ENCODE data around the gene MYORG. TPM values are rescaled to one million over a fixed set of nuclear protein-coding genes. Genes with fewer than 3 reads are reported as not detected.

The MYORG gene
- total RNA-seq, 2 donors from 2014 or later: 7.4 to 12.1 TPM

- H3K9me3 ChIP-seq: no peaks in the 10 kb centered on the region
- ATAC-seq (ENCODE audit: insufficient number of reproducible peaks, low FRiP score, low read depth): no peak
- H3K36me3 ChIP-seq: no peaks in the 10 kb centered on the region
- TF ChIP-seq CTCF (IDR thresholded peaks at IDR 0.05): no peak
- no peaks in the 10 kb centered on the region for H3K27me3 ChIP-seq (replicated peaks; ENCODE audit: insufficient read depth)
- no peak for DNase-seq (ENCODE audit: low spot score)
- H3K27ac ChIP-seq: no peak overlapping the region
- peaks cover 14 to 33% of the 10 kb centered on the region in 2 donors for H3K4me1 ChIP-seq (ENCODE audit: control insufficient read depth in 1 of 2, low read depth in 2 of 2)
- H3K4me3 ChIP-seq: peak overlapping the region; percentile 71
Observed at GRCh38 chr9:34380034-34380510, 3.4 kb upstream of the MYORG start.

- H3K36me3 ChIP-seq: no peaks in the 10 kb centered on the region
- DNase-seq (ENCODE audit: low spot score) (peak; percentile 68), ATAC-seq (ENCODE audit: insufficient number of reproducible peaks, low FRiP score, low read depth) (peak; percentile 60)
- H3K4me1 ChIP-seq (ENCODE audit: control insufficient read depth in 1 of 2, low read depth in 2 of 2): peaks cover 14 to 34% of the 10 kb centered on the region in 2 donors
- TF ChIP-seq CTCF (IDR thresholded peaks at IDR 0.05): peak; percentile 99
- H3K27me3 ChIP-seq (replicated peaks; ENCODE audit: insufficient read depth): no peaks in the 10 kb centered on the region
- H3K27ac ChIP-seq: no peak overlapping the region
- no peaks in the 10 kb centered on the region for H3K9me3 ChIP-seq
- peak overlapping the region; percentile 71 for H3K4me3 ChIP-seq
Observed at GRCh38 chr9:34379334-34380033, 2.8 kb upstream of the MYORG start.

GRCh38 chr9:34378376-34379060, 1.8 kb upstream of the MYORG start:
- H3K27ac ChIP-seq: no peak overlapping the region
- DNase-seq (ENCODE audit: low spot score) (no peak), ATAC-seq (ENCODE audit: insufficient number of reproducible peaks, low FRiP score, low read depth) (no peak)
- no peaks in the 10 kb centered on the region for H3K27me3 ChIP-seq (replicated peaks; ENCODE audit: insufficient read depth)
- no peak overlapping the region for H3K4me3 ChIP-seq
- H3K36me3 ChIP-seq: no peaks in the 10 kb centered on the region
- TF ChIP-seq CTCF (IDR thresholded peaks at IDR 0.05): no peak
- peaks cover 14 to 34% of the 10 kb centered on the region in 2 donors for H3K4me1 ChIP-seq (ENCODE audit: control insufficient read depth in 1 of 2, low read depth in 2 of 2)
- no peaks in the 10 kb centered on the region for H3K9me3 ChIP-seq

GRCh38 chr9:34377404-34377746, 677 bp upstream of the MYORG start:
- DNase-seq (ENCODE audit: low spot score): no peak
- peak overlapping the region; percentile 51 to 59 for H3K27ac ChIP-seq

More at GRCh38 chr9:34377404-34377746, 677 bp upstream of the MYORG start:
- Histone ChIP-seq H3K9me3 (no peaks in the 10 kb centered on the region), H3K4me1 (ENCODE audit: control insufficient read depth in 1 of 2, low read depth in 2 of 2) (peaks cover 14 to 34% of the 10 kb centered on the region in 2 donors), H3K27me3 (replicated peaks; ENCODE audit: insufficient read depth) (no peaks in the 10 kb centered on the region), H3K36me3 (peaks cover 3% of the 10 kb centered on the region), H3K4me3 (peak overlapping the region; percentile 79)
- no peak for ATAC-seq (ENCODE audit: insufficient number of reproducible peaks, low FRiP score, low read depth)
- TF ChIP-seq CTCF (IDR thresholded peaks at IDR 0.05): no peak
